ENCODE results near the gene PPP1R12B.
"Not testable (repeated sequence)": the region's sequence is repeated elsewhere in the genome, so short reads cannot be mapped to it uniquely, and the experiment has no call there.

Gene PPP1R12B

DNA sequence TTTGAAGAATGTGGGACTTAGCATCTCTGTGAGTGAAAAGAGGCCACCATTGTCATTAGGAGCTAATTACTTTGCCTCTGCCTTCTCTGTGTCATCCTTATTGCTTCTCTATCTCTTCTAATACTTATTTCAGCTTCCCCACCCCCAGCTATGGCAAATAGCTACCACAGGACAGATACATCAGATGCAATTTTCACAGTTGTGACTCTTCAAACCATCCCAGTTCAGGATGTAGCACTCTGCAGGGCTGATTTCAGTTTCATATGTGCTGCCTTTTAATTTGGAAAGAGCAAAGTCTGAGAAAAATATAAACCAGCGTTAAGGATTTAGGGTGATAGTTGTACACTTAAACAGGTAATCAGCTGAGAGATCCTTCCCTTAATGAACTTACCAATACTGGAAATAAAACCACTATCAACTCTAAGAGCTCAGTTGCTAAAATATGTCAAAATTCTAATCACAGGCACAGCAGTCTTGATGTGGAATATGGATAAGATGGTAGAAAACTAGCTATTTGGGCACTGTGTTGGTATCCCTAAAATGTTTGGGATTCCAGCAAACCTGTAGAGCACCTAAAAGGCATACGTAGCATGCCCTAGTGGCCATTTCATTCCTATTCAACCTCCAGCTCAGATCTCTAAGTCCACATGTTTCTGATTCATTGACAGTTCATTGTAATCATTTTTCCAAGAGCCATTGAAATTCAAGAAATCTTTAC is 213.4 kb downstream of the PPP1R12B start:
- no peak for DNase-seq (ENCODE audit: low read depth)

DNA sequence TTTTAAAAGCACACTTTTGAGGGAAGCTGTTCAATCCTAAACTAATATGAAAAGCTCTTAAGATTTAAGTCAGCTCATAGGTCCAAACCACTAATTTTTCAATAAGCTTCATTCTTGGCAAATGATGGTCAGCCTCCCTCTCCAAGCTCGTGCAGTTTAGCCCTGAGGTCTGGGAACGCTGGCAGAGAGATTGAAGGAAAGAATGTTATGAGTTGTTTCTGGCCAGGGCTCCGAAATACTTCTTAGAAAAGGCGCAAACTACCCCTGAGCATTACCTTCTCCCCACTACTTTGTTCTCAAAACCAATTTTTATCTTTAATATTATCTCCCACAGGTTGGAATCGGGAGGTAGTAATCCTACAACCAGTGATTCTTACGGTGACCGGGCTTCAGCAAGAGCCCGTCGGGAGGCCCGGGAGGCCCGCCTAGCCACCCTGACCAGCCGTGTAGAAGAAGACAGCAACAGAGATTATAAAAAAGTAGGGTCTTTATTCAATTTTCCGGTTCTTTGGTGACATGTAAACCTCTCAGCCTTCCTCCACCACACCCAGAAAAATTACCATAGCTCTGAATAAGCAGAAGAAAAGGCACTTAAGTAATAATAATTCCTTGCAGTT is 214.1 kb downstream of the PPP1R12B start:
- no peak for DNase-seq (ENCODE audit: low read depth)

DNA sequence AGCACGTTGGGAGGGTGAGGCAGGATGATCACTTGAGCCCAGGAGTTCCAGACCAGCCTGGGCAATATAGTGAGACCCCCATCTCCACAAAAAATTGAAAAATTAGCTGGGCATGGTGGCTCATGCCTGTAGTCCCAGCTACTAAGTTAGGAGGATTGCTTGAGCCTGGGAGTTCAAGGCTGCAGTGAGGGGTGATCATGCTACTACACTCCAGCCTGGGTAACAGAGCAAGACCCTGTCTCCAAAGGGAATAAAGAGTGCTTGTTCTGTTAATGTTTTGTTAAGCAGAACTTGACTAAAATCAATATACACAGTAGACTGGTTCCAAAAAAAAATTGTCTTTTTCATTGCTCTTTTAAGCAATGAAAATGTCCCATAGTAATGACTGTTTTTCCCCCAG is 215.3 kb downstream of the PPP1R12B start:
- no peak for DNase-seq (ENCODE audit: low read depth)

DNA sequence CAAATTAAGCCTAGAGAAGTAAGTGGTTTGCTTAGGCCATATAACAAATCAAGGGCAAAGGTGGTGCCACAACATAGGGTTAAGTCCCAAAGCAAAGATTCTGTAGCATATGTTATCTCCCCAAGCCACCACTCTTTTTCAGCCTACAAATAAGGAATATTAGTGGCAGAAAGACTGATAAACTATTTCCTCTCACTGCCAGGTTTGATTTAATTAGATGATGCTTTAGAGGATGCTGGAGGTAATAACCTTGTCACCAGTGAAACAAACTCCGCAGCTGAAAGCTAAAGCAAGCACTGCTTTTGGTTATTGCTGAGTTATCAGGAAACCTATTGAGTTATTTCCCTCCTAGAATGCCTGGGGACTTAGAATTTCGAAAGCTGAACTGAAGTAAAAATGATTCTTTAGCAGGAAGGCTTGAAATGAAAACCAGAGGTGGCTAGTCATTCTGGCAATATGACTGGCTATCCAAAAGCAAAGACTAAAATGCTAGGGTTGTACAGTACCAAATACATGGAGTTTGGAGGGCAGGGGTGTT is 216.5 kb downstream of the PPP1R12B start:
- DNase-seq (ENCODE audit: low read depth), result no peak

DNA sequence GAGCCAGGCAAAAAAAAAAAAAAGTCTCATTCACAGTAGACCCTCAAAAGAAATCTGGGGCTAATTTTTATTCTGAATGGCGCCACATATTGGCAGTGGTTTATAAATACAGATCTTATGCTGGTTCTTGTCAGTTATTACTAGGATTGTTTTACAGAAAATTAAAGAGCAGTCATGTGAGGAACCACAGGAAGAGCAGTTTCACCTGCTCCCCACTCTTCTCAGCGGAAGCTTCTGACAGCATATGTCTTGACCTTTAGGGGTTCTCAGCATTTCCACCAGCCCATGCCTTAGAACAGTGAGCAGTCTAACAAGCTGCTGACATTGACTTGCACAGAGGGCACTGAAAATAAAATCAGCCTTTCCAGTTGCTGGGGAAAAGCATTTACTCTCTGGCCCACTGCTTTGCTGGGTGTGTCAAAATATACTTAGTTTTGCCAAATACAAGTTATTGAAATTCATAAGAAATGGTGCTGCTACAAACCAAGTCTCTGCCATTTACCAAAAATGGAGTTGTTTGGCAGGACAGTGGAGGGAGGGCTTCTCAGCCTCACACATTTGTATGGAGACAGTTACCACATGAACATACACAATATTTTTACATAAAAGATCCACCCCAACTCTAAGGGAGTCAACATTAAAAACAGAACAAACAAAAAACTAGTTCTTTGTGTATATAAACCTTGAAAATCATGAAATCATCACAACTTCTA is 217.5 kb downstream of the PPP1R12B start:
- DNase-seq (ENCODE audit: low read depth), result no peak

DNA sequence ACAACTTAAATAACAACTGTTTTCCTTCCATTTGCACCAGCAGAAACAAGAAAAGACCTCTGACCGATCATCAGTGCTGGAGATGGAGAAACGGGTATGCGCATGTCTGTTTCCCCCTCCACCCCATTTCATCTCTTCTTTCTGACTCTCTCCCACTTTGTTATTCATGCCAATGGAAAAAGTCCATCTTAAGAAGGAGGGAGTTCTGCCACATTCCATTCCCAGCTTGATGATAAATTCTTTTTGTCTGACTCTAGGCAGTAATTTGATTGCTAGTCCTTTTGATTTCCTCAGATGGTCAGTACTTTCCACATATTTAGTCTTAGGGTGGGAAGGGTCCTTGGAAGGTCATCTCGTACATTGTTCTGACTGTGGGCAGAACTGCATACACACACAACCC is 219.2 kb downstream of the PPP1R12B start:
- no peak for DNase-seq (ENCODE audit: low read depth)

DNA sequence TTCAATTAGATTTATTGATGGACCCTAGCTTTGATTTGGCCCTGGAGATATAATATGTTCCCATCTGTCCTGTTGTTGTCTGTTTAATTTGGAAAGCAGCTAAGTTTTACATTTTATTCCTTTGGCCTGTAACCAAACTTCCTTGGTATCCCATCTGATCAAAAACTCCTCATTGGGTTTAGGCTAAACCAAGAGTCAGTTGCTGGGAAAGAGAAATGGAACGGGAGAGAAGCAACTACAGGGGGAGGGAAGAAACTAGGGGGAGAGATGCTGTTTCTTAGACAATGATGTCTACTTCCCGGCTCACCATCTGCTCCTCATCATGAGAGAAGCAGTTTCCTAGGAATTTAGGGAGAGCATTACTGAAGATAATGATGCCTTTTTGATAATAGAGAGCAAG is 219.9 kb downstream of the PPP1R12B start:
- no peak for DNase-seq (ENCODE audit: low read depth)

DNA sequence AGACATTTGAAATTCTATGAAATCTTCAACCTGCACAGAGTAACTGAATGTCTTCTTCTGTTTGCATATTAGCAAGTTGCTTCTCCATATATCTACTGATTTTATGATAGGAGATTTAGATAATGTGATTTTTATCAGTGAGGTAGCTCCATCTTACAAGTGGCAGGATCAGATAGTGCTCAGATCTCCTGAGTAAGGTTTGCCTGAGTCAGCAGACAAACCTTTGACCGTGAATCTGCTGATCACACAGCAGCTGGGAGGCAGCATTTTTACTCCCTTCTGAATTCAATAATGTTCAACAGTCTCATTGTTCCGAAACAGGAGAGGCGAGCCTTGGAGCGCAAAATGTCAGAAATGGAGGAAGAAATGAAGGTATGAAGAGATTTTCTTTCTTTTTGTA is 220.3 kb downstream of the PPP1R12B start:
- DNase-seq (ENCODE audit: low read depth), result no peak

GRCh38 chr1:202569393-202570322 is 221.2 kb downstream of the PPP1R12B start:
- DNase-seq (ENCODE audit: low read depth), result no peak

DNA sequence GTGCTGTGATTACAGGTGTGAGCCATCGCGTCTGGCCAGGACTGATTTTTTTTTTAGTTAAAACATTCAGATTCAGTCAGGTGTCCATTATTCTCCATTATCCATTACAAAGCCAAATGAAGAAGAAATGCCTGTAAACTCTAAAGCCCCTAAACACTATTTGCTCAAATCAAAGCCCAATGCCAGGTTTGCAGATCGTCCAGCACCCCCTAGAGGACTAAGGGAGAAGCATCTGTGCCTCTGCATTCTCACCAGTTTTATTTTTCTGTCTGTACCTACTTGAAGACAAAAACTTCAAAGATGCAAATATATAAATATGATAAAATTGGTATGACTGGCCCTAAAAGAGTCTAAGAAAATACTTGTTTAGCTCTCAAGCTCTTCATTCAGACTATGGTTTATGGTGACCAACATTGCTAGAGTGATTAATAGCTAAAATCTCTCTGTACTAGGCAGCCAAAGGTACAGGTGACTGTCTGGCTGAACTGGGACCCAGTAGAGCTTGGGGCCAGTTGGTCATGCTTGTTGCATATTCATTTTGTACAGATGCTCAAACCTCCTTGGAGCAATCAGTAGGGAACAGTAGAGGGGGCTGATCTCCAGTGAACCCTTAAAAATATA is 223.3 kb downstream of the PPP1R12B start:
- DNase-seq (ENCODE audit: low read depth), result no peak

GRCh38 chr1:202572867-202573266 is 224.4 kb downstream of the PPP1R12B start:
- no peak for DNase-seq (ENCODE audit: low read depth)

GRCh38 chr1:202575918-202576653 is 227.6 kb downstream of the PPP1R12B start:
- DNase-seq (ENCODE audit: low read depth), result no peak

- DNase-seq (ENCODE audit: low read depth), result no peak
These were observed 228.3 kb downstream of the PPP1R12B start for GRCh38 chr1:202576816-202577215.

DNA sequence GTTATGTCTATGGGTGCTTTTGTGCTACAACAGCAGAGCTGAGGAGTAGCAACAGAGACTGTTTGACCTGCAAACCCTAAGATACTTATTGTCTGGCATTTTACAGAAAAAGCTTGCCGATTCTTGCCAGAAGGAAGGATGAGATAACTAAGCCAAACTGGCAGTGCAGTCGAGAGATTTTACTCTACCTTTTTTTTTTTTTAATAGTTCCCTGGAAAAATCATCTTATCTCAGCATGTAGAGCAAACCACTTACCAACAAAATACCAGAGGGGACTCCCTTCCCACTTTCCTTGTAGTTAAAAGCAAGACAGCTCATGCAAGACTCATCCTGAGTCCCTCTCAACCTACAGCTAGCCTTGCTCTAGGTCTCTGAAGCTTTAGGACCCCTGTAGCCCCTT is 228.9 kb downstream of the PPP1R12B start:
- no peak for DNase-seq (ENCODE audit: low read depth)

DNA sequence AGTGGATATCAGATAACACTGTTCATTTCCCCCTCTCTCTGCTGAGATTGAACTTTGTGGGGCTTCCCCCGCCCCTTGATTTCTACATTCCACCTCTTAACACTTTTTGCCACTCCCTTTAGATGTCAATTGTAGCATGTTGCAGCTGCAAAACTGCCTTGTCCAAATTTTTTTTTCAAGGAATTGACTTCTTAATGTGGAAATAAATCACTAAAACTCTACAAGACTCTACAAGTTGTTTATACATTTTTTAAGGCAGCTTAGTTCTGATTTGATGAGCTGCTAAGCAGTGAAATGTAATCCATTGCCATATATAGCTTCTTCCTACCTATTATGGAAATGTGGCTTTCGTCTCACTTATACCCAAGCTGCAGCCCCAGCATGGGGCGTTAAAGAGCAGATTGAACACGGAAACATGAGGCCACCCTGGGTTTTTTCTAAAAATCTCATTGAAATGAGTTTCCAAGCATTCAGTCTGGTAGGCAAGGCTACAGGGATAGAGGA is 229.6 kb downstream of the PPP1R12B start:
- DNase-seq (ENCODE audit: low read depth), result no peak

GRCh38 chr1:202578565-202578964 is 230.1 kb downstream of the PPP1R12B start:
- DNase-seq (ENCODE audit: low read depth), result no peak

- DNase-seq (ENCODE audit: low read depth), result no peak
These were observed 231.3 kb downstream of the PPP1R12B start for GRCh38 chr1:202579806-202580205.

DNA sequence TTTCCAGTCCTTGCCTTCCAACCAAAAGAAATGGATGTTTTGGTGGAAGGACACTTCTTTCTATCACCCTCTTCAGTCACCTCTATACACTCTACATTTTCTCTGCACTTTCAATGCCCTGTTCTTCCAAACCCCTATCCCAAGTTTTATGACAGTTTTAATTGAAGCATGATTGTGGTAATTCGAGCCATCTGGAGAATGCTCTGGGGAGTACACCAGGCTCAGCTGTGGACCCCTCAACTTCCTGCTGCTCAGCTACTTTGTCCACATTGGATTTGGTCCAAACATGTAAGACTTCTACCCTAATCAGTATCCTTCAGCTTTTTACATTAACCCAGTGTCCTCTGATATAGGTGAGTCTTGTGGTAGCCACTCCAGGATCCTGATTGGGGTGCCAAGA is 232.1 kb downstream of the PPP1R12B start:
- DNase-seq (ENCODE audit: low read depth), result no peak

DNA sequence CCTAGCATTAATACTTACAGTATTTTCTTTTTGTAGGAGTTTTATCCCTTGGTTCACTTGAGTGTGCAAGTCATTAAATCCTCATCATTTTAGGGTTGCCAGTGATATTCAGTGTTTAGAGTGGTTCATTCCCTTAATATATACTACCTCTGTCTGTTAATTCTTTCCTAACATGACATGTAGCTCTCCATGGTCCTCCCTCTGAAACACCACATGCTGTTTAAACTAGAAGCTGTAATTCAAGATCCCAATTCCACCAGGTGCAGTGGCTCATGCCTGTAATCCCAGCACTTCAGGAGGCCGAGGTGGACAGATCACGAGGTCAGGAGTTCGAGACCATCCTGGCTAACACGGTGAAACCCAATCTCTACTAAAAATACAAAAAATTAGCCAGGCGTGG is 233.9 kb downstream of the PPP1R12B start:
- not testable (repeated sequence) for DNase-seq (ENCODE audit: low read depth)
